ENCODE data around the gene AUTS2.

DNA sequence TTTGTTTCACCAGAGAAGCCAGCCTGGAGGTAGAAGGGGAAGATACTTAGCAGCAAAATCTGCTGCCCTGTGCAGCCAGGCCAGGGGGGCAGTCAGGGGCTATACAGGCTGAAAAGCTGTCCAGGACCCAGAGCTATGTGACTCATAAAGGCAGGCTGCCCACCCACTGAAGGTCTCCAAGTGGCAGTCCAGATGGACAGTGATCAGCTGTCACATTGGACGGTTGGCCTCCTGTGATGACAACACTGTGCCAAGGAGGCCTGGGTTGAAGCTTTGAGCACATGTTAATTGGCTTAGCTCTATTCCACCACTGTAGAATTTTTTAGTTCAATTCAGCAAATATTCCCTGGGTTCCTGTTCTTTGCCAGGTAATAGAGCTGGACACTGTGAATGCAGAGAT lies 956.4 kb downstream of the AUTS2 start:
- TF ChIP-seq EZH2 (IDR thresholded peaks at IDR 0.05; ENCODE audit: insufficient read depth, poor library complexity, severe bottlenecking), result no peak
- TF ChIP-seq EZH2phosphoT487 (IDR thresholded peaks at IDR 0.05; ENCODE audit: insufficient read depth, low read depth), result no peak

Data from GM23248 (cell line).